ENCODE measurements around the gene JAZF1.

DNA sequence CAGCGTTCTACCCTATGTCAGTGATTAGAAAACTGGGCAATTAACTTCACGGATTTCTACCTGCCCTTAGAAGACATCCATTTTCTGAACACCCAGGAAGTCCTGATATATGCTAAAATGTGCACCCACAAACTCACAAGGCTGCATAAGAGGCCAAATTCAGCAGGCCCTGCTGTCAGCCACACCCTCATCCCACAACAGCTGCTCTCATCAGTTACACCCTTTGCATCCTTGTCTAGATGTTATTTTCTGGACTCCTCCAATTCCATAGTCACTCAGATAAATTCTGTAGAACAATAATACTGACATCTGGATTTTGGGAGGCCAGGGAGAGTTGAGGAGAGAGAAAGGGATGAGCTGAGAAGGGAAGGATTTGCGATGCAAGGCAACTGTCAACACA is 231.7 kb downstream of the JAZF1 start:
- TF ChIP-seq, protein P1, sequence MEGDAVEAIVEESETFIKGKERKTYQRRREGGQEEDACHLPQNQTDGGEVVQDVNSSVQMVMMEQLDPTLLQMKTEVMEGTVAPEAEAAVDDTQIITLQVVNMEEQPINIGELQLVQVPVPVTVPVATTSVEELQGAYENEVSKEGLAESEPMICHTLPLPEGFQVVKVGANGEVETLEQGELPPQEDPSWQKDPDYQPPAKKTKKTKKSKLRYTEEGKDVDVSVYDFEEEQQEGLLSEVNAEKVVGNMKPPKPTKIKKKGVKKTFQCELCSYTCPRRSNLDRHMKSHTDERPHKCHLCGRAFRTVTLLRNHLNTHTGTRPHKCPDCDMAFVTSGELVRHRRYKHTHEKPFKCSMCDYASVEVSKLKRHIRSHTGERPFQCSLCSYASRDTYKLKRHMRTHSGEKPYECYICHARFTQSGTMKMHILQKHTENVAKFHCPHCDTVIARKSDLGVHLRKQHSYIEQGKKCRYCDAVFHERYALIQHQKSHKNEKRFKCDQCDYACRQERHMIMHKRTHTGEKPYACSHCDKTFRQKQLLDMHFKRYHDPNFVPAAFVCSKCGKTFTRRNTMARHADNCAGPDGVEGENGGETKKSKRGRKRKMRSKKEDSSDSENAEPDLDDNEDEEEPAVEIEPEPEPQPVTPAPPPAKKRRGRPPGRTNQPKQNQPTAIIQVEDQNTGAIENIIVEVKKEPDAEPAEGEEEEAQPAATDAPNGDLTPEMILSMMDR (conservative IDR thresholded peaks at IDR 0.05; ENCODE audit: low read depth, low read length): no peak
- no peak for TF ChIP-seq EZH2 (IDR thresholded peaks at IDR 0.05; ENCODE audit: borderline replicate concordance, low read depth, low read length, poor library complexity, severe bottlenecking)
